ENCODE measurements around the gene CACNA1G.

GRCh38 chr17:50641357-50641756, 80.8 kb downstream of the CACNA1G start:
- no peak for TF ChIP-seq CTCF (IDR thresholded peaks at IDR 0.05; ENCODE audit: poor library complexity)
- TF ChIP-seq EZH2 (IDR thresholded peaks at IDR 0.05; ENCODE audit: borderline replicate concordance): no peak

All from hepatocyte (in vitro differentiated cells).